Measurements from ENCODE around the gene ROBO1.
A peak's percentile ranks its signal among the peaks of the same experiment; 100 is the strongest.

Gene ROBO1

GRCh38 chr3:79358327-79358726 lies 409.5 kb downstream of the ROBO1 start:
- no peak for TF ChIP-seq CTCF (conservative IDR thresholded peaks at IDR 0.05; ENCODE audit: low read depth, low read length)
- no peak overlapping the region for H3K4me3 ChIP-seq (ENCODE audit: low read depth, low read length)
- DNase-seq (ENCODE audit: low read depth) = no peak

GRCh38 chr3:79354179-79354688 lies 413.6 kb downstream of the ROBO1 start:
- TF ChIP-seq CTCF (conservative IDR thresholded peaks at IDR 0.05; ENCODE audit: low read depth, low read length) = no peak
- no peak overlapping the region for H3K4me3 ChIP-seq (ENCODE audit: low read depth, low read length)
- DNase-seq (ENCODE audit: low read depth) = peak; percentile 85

DNA sequence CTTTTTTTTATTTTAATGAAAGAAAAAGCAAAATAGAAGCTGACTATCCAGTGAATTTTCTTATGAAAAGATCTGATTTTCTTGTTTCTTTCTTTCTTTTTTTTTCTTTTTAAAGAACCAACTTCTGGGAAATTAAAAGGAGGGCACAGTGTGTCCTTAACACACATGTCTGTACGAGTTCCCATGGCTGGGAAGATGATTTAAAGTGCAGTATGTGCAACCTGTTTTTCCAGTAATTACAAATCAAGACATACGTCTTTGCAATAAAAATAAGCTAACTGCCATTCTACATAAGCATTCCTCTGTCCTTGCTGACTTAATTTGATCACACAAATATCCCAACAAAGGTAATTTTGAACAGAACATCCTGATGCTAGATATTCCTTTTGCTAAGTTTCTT lies 416.1 kb downstream of the ROBO1 start:
- TF ChIP-seq CTCF (conservative IDR thresholded peaks at IDR 0.05; ENCODE audit: low read depth, low read length) = no peak
- no peak for DNase-seq (ENCODE audit: low read depth)

DNA sequence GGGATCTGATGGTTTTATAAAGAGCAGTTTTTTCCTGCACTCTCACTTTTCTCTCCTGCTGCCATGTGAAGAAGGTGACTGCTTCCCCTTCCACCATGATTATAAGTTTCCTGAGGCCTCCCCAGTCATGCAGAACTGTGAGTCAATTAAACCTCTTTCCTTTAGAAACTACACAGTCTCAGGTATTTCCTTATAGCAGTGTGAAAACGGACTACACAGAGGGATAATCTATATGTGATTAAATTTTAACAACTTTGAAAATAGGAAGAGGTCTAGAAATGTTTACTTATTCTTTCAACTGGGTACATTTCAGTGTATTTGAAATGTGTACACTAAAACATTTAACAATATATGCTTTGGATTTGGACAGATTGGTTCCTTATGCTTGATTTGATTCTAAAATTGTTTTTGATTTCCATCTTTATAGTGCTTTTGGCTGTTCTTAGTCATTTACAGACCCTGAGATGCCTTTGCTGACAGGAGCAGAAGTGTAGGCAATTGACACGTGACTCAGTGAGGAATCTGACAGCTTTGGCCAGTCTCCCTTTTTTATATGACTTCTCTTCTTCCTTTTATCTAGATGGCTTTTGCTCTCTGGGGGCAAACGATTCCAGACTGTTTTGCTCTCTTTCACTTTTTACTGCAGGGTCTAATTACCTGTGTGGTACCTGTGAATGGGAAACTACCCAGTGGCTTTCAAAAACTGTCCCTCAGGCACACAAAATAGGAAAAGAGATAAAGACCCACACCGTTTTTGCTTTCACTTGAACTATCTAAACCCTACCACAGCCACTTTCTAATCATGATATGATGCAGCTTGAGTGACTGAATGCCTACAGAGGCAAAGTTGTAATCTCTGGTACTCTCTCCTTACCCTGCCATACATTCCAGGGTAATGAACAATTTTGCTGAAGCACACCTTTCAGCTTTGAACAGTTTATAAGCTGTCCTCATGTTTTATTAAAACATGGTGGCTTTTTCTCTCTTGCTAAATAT lies 422.6 kb downstream of the ROBO1 start:
- H3K4me3 ChIP-seq (ENCODE audit: low read depth, low read length) = no peak overlapping the region
- TF ChIP-seq CTCF (conservative IDR thresholded peaks at IDR 0.05; ENCODE audit: low read depth, low read length) = no peak

More for the DNA sequence above, 416.1 kb downstream of the ROBO1 start:
- no peak overlapping the region for H3K4me3 ChIP-seq (ENCODE audit: low read depth, low read length)

DNA sequence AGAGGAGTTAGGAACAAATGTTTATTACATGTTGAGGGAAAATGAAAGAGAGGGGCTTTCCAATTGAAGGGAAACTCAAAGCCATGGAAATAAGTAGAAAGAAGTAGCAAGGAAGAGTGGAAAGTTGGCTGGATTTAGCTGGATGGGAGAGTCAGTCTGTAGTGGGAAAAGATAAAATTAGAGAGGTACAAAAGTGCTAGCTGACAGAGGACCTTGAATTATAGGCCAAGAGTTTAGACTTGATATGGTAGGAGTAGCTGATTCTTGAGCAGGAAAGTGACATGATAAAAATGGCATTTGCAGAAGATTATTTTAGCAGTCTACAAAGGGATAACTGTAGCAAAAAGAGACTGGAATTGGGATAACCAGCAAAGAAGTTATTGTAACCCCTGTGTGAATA lies 425.8 kb downstream of the ROBO1 start:
- no peak for DNase-seq (ENCODE audit: low read depth)
- TF ChIP-seq CTCF (conservative IDR thresholded peaks at IDR 0.05; ENCODE audit: low read depth, low read length) = no peak
- H3K4me3 ChIP-seq (ENCODE audit: low read depth, low read length) = no peak overlapping the region

More for the DNA sequence above, 422.6 kb downstream of the ROBO1 start:
- no peak for DNase-seq (ENCODE audit: low read depth)

DNA sequence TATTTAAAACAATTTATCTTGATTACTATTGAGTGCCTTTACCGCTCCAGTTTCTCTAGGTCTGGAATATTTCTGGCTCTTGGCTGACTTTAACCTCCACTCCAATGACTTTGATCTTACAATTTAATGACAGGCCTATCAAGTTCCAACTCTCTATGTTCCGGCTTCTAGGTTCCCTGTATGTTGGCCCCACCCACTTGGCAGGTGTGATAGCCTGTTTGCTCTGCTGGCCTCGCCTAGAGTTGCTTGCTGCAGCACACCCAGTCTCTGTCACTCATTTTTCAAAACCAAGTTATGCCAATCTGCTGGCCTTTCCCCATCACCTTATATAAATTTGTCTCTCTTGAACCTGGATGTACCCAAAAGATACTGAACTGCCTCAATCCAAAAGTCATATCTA lies 428.0 kb downstream of the ROBO1 start:
- no peak for TF ChIP-seq CTCF (conservative IDR thresholded peaks at IDR 0.05; ENCODE audit: low read depth, low read length)
- DNase-seq (ENCODE audit: low read depth) = no peak
- no peak overlapping the region for H3K4me3 ChIP-seq (ENCODE audit: low read depth, low read length)
